HG02981 (cell line): ENCODE results near the gene ALG3.

ENCODE experiments used
- ATAC-seq: cut with Tn5 transposase; IDR thresholded peaks from one replicate; pipeline ENCODE4 v1.9.1; 2021; ENCODE audit warnings: mild to moderate bottlenecking, moderate library complexity; ENCODE audit not compliant: unreplicated experiment

The ALG3 gene

GRCh38 chr3:184236033-184236410 is 12.7 kb downstream of the ALG3 start:
- no peak for ATAC-seq

- no peak for ATAC-seq
These were observed 13.3 kb downstream of the ALG3 start for GRCh38 chr3:184235381-184236032.

GRCh38 chr3:184234671-184235380 is 13.9 kb downstream of the ALG3 start:
- no peak for ATAC-seq

GRCh38 chr3:184234224-184234623 is 14.5 kb downstream of the ALG3 start:
- no peak for ATAC-seq

- no peak for ATAC-seq
These were observed 15.5 kb downstream of the ALG3 start for GRCh38 chr3:184233127-184233843.

GRCh38 chr3:184231671-184232070 is 17.1 kb downstream of the ALG3 start:
- no peak for ATAC-seq

GRCh38 chr3:184230603-184231528 is 17.9 kb downstream of the ALG3 start:
- no peak for ATAC-seq

- no peak for ATAC-seq
These were observed 18.6 kb downstream of the ALG3 start for GRCh38 chr3:184230081-184230602.

- peak; percentile 79 for ATAC-seq
These were observed 19.2 kb downstream of the ALG3 start, which contains the start of gene VWA5B2 for GRCh38 chr3:184229394-184230080. TSS of gene VWA5B2 (plus strand) at chr3:184229585. CDS start at chr3:184230529, 944 bp downstream.

- no peak for ATAC-seq
These were observed 20.2 kb downstream of the ALG3 start for GRCh38 chr3:184228376-184229137.

GRCh38 chr3:184227481-184227935 is 21.3 kb downstream of the ALG3 start:
- no peak for ATAC-seq

GRCh38 chr3:184223946-184224345 is 24.8 kb downstream of the ALG3 start:
- ATAC-seq, result no peak

GRCh38 chr3:184222521-184222920 is 26.2 kb downstream of the ALG3 start:
- ATAC-seq, result no peak

- ATAC-seq, result no peak
These were observed 29.9 kb downstream of the ALG3 start for GRCh38 chr3:184218814-184219213.

GRCh38 chr3:184211718-184212117 is 37.0 kb downstream of the ALG3 start:
- no peak for ATAC-seq

- no peak for ATAC-seq
These were observed 37.5 kb downstream of the ALG3 start for GRCh38 chr3:184211297-184211696.

- no peak for ATAC-seq
These were observed 39.4 kb downstream of the ALG3 start for GRCh38 chr3:184209146-184209923.

- no peak for ATAC-seq
These were observed 45.2 kb downstream of the ALG3 start for GRCh38 chr3:184203526-184203925.
